Ovary (tissue), 3 donors: ENCODE results near the gene ELMO2.

ENCODE experiments used
- POLR2A ChIP-seq: fragments of 450-650 bp; IDR thresholded peaks from one replicate; pipeline ENCODE4 v1.6.1; 2017; ENCODE audit warnings: antibody characterized with exemption, mild to moderate bottlenecking, moderate library complexity
- TF ChIP-seq, protein P1 (sequence below), 3 donors: fragments of 450-650 bp in 2 of 3; fragments of 200-600 bp in 1 of 3; IDR thresholded peaks; one replicate each; pipeline versions ENCODE4 v1.5.1 to v1.8.0; 2016 to 2022; ENCODE audit warnings: antibody characterized with exemption in 3 of 3, mild to moderate bottlenecking in 1 of 3
- donor health status: DM: no; HTN: no; CAD: no.

GRCh38 chr20:46416421-46416820 is 10.0 kb upstream of the ELMO2 start:
- TF ChIP-seq, protein P1, sequence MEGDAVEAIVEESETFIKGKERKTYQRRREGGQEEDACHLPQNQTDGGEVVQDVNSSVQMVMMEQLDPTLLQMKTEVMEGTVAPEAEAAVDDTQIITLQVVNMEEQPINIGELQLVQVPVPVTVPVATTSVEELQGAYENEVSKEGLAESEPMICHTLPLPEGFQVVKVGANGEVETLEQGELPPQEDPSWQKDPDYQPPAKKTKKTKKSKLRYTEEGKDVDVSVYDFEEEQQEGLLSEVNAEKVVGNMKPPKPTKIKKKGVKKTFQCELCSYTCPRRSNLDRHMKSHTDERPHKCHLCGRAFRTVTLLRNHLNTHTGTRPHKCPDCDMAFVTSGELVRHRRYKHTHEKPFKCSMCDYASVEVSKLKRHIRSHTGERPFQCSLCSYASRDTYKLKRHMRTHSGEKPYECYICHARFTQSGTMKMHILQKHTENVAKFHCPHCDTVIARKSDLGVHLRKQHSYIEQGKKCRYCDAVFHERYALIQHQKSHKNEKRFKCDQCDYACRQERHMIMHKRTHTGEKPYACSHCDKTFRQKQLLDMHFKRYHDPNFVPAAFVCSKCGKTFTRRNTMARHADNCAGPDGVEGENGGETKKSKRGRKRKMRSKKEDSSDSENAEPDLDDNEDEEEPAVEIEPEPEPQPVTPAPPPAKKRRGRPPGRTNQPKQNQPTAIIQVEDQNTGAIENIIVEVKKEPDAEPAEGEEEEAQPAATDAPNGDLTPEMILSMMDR (IDR thresholded peaks at IDR 0.05) = no peak
- no peak for TF ChIP-seq POLR2A
